Lower leg skin (tissue), 4 donors: ENCODE data around the gene KATNAL2. TPM values are rescaled to one million over a fixed set of nuclear protein-coding genes. Genes with fewer than 3 reads are reported as not detected.

Experiments used
- DNase-seq, 2 donors: peaks; one replicate each; pipeline ENCODE4 v3.0.0-alpha.2; 2019; ENCODE audit warnings: low spot score in 2 of 2
- H3K4me3 ChIP-seq: fragments of 200-600 bp; sonication (generic); 2 replicates; pipeline ENCODE4 v1.5.1; 2017; ENCODE audit warnings: mild to moderate bottlenecking, low read depth; ENCODE audit not compliant: poor library complexity, severe bottlenecking
- POLR2A ChIP-seq, 2 donors: fragments of 450-650 bp; IDR thresholded peaks; one replicate each; pipeline ENCODE4 v1.6.1; 2016 to 2017; ENCODE audit warnings: antibody characterized with exemption in 2 of 2, mild to moderate bottlenecking in 1 of 2, moderate library complexity in 1 of 2
- WGBS, 2 donors: methylation state at CpG; one replicate each; pipeline ENCODE4 v1.1.5; 2018; 5-methylcytosine and 5-hydroxymethylcytosine counted together
- intact Hi-C: fragments of 100-400 bp; cut with DNase I; formaldehyde crosslinking; loops from one replicate; pipeline ENCODE4 v1.15.0; 2023; ENCODE audit warnings: low total_unique reads
- total RNA-seq, 4 donors: library from RNA; depleted of rRNA; stranded (reverse); fragments of >200 nt; gene quantifications; one replicate each; pipeline ENCODE4 v1.1.0, GENCODE V29; 2016
- TF ChIP-seq, protein P1 (sequence below), 3 donors: fragments of 450-650 bp; IDR thresholded peaks; one replicate each; pipeline ENCODE4 v1.5.1; 2016; ENCODE audit warnings: antibody characterized with exemption in 3 of 3, mild to moderate bottlenecking in 3 of 3, moderate library complexity in 2 of 3

Gene KATNAL2
- total RNA-seq, 4 donors from 2014 or later = 1.1 to 5.6 (median 4.5) TPM

DNA sequence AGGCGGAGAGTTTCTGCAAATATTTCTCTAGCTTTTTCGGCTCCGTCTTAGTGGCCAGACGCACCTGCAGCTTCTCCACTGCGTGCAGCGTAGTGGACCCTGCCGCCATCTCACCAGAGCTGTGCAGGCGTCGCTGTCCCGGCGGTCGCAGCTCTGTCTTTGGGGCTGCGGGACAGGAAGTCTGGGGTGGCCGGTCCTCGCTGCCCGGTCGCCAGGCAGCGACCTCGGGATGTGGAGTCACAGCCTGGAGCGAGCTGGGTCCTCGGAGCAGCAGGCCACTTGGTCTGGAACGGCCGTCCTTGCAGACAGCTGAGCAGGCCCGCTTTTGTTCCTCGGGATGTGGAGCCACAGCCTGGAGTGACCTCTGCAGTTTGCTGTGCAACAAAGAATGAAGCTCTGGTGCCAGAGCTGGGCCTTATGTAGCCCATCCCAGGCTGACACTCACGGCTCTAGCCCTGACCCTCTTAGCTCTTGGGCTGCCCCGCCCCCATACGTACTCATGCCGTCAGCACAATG, 117.8 kb downstream of the KATNAL2 start, which contains the start of gene ELOA2:
TSS of gene ELOA2 (minus strand) at position 466 of the 516 bp plus-strand sequence. CDS start at position 109, 357 bp downstream.
- intact Hi-C loops = no loop called here
- TF ChIP-seq, protein P1, sequence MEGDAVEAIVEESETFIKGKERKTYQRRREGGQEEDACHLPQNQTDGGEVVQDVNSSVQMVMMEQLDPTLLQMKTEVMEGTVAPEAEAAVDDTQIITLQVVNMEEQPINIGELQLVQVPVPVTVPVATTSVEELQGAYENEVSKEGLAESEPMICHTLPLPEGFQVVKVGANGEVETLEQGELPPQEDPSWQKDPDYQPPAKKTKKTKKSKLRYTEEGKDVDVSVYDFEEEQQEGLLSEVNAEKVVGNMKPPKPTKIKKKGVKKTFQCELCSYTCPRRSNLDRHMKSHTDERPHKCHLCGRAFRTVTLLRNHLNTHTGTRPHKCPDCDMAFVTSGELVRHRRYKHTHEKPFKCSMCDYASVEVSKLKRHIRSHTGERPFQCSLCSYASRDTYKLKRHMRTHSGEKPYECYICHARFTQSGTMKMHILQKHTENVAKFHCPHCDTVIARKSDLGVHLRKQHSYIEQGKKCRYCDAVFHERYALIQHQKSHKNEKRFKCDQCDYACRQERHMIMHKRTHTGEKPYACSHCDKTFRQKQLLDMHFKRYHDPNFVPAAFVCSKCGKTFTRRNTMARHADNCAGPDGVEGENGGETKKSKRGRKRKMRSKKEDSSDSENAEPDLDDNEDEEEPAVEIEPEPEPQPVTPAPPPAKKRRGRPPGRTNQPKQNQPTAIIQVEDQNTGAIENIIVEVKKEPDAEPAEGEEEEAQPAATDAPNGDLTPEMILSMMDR (IDR thresholded peaks at IDR 0.05) = no peak
- no peak for TF ChIP-seq POLR2A (IDR thresholded peaks at IDR 0.05)
- H3K4me3 ChIP-seq = no peak within 1 kb of the TSS
- no peak for DNase-seq
- WGBS, 2 donors = 95 to 97% methylated on average over 13 to 23 of the region's 29 CpGs

DNA sequence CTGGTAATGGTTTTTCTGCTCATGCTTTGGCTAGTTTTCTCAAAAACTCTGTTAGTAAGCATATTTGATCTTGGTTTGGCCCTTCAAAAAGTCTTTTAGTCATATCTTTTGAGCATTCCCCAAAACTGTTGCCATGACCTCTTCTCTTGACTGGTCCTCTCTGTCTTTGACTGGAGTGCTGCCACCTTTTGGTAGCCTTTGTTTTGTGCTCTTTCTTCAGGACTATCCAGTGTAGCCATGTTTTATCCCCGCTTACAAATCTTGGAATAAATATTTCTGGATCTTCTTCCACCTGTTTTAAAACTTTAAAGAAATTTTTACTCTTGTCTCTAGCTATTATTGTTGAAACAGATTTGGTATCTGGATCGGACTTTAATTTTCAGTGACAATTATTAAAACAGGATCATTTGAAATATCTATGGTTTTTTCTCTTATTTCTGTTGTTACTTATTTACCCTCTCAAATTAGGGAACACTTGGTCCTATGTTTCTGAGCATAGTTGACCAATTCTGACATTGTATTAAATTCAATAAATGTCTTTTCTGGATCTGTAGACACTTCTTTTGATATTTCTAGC, 119.0 kb downstream of the KATNAL2 start:
- TF ChIP-seq, protein P1 (IDR thresholded peaks at IDR 0.05) = no peak
- H3K4me3 ChIP-seq = no peak overlapping the region
- 81 to 88% methylated on average over 2 of the region's 2 CpGs for WGBS, 2 donors
- intact Hi-C loops = no loop called here
- no peak for DNase-seq

DNA sequence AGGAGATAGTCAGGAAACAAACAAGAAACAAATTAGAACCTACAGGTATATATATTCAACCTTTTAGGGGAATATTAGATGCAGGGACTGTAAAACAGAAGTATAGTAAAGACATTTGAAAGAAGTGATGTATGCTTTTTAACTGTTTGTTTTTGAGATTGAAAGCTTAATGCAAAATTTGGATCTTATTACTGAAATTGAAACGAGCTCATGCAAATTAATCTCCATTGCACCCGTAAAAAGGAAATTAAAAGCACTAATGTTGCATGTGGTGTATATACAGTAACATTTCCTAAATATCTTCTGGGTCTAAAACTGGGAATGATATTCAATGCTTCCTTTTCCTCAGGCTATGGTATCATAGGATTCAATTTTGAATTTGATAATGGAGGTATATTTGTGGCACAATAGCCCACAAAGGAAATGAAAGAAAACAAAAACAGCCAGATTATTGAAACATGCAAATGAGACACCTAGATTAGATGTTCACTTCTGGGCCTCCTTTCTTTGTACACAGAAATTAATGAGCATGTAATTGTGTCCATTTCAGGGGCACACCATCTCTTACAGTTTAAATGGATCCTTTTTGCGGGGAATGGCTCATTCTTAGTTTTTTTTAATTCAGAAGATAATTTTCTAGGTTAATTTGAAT, 119.7 kb downstream of the KATNAL2 start:
- H3K4me3 ChIP-seq = no peak overlapping the region
- no peak for DNase-seq
- intact Hi-C loops = no loop called here
- WGBS, 2 donors = 76 to 77% methylated on average over 3 of the region's 3 CpGs
- TF ChIP-seq, protein P1 (IDR thresholded peaks at IDR 0.05) = no peak
- no peak for TF ChIP-seq POLR2A (IDR thresholded peaks at IDR 0.05)

DNA sequence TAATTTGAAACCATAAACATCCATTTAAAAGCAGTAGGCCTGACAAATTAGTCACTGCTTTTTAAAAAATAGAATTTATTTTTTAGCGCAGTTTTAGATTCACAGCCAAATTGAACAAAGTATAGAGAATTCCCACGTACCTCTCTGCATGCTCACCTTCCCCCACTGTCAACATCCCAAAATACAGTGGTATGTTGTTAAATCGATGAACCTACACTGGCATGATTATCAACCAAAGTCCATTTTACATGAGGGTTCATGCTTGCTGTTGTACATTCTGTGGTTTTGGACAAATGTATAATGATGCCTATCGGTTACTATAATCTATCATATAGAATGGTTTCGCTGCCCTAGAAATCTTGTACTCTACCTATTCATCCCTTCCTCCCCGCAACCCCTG, 123.6 kb downstream of the KATNAL2 start:
- no peak overlapping the region for H3K4me3 ChIP-seq
- intact Hi-C loops = no loop called here
- no peak for TF ChIP-seq POLR2A (IDR thresholded peaks at IDR 0.05)
- TF ChIP-seq, protein P1 (IDR thresholded peaks at IDR 0.05) = no peak
- 93 to 94% methylated on average over 6 of the region's 6 CpGs for WGBS, 2 donors
- no peak for DNase-seq

DNA sequence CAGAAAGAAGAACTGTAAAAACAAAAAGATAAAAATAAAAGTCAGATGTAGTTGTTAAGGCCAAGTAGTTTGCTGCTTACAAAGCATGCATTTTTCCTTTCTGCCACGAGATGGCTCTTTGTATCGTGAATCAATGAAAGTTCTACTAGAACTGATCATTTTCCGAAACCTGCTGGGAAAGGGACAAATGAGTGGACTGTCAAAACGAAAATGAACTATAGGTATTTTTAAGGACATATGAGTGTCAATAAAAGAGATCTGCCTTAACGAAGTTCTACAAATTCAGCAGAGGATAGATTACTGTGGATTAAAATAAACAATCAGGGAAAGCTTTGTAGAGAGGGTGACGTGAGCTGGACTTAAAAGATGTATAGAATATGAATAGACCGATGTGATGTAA, 133.1 kb downstream of the KATNAL2 start:
- intact Hi-C loops = no loop called here
- no peak for DNase-seq
- TF ChIP-seq, protein P1 (IDR thresholded peaks at IDR 0.05) = no peak
- TF ChIP-seq POLR2A (IDR thresholded peaks at IDR 0.05) = no peak
- 33 to 38% methylated on average over 7 of the region's 7 CpGs for WGBS, 2 donors
- H3K4me3 ChIP-seq = no peak overlapping the region
